Stimulated activated CD8-positive, alpha-beta memory T cell treated with anti-CD3 and anti-CD28 coated beads, Interleukin-12 subunit alpha, Interleukin-12 subunit beta, amount 100 ng/mL, for 1 hour (primary cell): ENCODE measurements around the gene CNMD.

Experiments used
- DNase-seq: peaks from one replicate; pipeline ENCODE4 v3.0.0-alpha.2; 2020; ENCODE audit warnings: low read depth

Gene CNMD

DNA sequence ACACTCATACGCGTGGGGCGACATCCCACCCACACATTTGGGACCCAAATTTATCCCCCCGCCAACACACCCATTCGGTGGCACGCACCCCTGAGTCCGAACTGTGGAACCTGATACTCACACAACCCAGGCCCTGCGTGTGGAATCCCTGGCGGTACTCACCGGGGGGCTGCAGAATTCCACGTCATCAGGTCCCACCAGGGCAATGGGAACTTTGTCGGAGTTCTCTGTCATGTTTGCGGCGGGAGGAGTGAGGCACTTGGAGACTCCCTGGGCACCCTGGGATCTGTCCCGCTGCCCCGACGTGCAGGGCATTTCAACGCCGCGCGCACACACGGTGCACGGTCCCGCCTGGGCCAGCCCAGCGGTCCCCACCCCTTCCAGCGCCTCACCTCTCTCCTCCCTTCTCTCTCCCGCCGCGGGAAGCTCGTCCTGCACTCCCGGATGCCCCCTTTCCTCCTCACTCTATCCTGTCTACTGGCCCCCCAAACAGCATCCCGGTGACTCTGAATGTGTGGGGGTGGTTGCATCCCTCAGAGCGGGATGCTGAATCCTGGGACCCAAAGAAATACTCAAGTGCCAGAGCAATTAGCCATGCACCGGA, at the start of gene CNMD:
Gene CNMD (minus strand): TSS at position 353 of the 604 bp plus-strand sequence. CDS start 119 bp downstream, at position 234.
- no peak for DNase-seq

DNA sequence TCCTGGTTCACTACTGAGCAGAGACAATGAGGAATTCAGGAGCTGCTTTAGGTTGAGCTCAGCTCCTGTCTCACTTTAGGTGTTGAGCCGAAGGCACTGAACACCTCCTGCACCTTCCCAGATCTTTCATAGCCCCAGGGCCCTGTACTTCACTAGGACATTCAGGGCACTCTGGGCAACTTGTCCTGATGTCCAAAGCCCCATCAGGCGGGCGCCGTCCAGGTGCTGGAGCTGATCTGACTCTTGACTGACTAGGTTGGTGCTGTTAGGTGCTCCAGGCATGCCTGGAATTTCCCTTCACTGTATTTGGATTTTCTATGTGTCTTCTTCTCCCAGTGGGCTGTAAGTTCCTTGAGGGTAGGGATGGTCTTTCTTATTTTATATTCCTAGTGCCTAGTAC, 48.4 kb upstream of the CNMD start:
- DNase-seq = no peak

DNA sequence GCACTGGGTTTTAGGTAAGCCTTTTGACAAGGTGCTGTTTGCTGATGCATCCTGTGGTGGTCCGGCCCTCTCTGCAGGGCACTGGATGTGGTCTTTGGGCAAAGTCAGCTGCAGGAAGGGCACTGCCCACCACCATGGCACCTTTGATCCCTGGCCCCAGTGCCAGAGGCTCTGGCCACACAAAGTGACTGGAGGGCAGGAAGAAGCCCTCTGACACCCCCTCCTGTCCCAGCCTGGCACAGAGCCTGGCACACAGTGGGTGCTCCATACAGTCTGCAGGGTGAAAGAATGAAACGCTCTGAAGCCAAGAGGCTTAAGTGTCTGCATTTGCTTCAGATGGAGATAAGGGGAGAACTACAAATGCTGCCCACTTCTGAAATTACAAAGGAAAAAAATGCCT, 47.6 kb upstream of the CNMD start:
- DNase-seq = no peak

DNA sequence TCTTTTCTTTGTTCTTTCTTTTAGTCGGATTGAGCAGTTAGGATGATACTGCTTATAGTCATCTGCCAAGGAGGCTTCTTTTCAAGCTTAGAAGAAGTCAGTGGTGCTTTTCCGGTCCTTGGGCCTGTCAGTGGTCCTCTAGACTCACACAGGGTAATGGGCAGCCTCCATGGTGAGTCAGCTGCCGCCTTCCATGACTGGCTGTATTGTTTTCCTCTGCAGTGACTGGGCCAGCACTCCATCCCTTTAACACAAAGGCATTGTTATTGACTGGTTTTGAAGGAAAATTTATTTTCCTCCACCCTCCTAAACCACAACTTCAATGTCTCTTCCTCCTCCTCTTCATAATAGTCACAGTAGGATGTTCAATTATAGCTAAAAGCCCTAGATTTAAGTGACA, 47.1 kb upstream of the CNMD start:
- DNase-seq = no peak

DNA sequence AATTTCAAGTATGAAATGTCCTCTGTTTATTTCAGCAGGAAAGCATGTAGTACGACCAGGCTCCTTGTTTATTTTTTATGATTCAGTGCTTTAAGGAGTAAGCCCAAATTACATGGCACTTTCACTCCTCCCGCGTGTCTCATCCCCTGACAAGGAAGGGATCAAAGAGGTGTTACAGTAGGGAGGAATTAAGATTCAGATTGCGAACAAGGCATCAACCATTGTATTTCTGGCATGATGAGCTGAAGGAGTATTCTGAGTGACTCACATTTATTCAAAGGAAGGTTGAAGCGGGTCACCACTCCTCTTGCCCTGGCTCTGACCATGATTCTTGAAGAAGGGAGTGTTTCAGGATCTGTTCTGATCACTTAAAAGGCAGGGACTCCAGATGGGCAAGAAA, 46.1 kb upstream of the CNMD start:
- no peak for DNase-seq

DNA sequence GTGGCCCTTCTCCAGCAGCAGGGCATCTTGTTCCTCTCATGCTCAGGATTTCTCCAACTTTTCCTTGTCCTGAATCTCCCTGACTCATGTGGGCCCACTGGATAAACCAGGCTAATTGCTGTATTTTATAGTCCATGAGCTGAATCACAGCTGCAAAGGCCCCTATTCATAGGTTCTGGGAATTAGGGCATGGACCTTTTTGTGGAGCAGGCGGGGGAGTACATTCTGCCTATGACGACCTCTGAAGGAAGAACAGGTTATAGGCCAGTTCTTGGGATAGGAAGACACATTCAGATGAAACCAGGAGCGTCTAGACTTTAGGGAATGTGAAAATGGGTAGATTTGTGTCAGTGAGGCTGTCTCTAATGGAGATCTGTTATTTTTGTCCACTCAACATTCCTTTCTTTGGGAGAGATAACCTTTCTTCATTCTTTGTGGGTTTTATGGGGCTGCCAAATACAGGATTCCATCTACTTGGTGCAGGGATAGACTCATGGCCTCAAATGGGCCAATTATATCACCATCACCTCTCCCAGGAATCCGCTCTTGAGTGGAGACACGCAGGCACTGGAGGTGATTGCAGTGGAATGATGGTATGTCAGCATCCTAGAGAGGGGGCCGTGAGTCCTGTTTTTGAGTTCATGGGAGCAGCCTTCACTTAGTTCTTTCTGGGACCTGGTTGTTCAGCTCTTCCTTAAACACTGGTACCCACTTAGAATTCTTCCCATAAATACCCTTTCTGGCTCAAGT, 45.1 kb upstream of the CNMD start:
- DNase-seq = no peak

DNA sequence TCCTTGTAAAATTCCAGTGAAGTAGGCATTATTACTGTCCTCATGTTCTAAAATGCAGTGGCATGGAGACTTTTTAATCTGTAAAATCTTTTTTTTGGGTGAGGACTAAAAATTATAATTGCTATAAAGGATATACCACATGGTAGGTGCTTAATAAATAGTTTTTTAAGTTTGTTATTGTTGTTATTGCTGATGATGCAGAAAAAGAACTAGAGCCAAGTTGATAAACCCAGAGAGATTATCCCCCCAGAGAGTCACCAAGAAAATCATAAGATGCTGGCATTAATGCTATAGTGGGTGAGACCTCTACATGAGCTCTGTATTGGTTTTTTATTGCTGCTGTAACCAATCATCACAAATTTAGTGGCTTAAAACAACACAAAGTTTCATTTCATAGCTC, 44.3 kb upstream of the CNMD start:
- no peak for DNase-seq

DNA sequence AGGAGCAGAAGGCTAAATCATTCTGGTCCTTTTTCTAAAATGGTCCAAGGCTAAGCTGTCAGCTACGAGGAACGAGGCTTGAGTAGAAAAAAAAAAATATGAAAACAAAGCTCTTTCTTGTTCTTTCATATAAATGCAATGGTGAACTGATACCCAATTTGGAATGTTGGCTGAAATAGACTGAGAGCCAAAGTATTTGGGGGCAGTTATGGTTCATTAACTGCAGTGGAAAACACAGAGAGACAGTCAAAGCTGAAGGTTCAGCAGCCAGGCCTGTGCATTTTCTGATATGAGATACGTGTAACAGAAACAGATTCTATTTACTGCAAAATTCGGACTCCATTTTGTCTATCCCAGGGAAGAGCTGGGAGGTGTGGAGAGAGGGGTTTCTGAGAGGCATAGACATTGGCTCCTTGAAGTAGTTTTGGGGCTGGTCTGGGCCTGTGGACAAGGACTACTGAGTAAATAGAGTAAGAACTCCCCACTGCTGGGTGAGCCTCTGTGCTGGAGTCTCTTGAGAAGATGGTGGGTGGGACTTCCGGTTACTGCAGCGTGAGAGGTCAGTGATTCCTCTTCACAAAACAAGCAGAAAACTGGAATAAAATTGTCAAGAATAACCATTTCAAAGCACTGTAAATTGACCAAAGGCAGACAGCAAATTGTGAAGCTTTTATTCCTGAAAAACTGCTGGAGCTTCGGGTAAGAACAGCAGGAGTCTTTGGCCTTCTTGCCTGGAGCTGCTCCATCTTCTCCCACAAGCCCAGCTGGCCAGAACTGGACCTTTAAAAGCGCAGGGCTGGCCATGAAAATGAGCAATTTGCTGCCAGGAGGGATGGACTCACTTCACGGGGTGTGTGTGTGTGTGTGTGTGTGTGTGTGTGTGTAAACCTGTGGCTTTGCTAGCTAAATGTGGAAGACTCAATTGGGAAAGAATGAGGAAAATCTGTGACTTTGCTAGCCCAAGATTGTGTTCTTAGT, 43.1 kb upstream of the CNMD start:
- no peak for DNase-seq

DNA sequence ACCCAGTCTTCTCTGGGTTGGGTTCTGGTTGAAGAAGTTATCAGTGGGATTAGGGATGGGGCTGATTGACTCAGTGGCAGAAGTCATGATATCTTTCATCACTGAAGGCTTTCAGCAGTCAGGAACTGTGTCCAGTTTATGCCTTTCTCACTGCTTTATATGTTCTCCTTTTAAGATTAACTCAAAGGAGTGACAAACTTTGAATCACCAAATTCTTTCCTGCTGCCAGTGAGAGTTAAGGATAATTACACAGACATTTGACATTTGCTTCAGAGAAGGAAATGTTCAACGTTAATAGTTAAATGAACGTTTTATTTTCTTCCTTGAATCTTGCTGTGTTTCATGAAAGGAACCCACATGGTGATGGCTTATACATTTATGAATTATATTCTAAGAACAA, 41.0 kb upstream of the CNMD start:
- DNase-seq = no peak

DNA sequence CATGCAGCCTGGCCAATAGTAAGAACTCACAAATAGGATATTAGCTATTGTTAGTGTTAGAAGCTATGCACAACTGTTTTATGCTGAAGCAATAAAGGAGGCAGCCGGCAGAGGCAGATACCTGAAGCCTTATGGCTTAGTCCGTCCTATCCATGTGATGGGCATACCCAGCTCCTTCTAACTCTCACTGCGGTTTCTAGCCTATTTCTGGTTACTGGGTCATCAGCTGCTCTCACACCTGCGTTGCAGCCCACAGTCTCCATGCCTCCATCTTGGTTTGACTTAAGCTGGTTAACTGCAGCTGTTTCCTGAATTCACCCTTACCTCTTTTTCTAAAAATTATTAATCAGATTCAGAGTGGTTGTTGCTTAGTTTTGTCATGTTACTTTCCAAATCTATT, 40.5 kb upstream of the CNMD start:
- no peak for DNase-seq

DNA sequence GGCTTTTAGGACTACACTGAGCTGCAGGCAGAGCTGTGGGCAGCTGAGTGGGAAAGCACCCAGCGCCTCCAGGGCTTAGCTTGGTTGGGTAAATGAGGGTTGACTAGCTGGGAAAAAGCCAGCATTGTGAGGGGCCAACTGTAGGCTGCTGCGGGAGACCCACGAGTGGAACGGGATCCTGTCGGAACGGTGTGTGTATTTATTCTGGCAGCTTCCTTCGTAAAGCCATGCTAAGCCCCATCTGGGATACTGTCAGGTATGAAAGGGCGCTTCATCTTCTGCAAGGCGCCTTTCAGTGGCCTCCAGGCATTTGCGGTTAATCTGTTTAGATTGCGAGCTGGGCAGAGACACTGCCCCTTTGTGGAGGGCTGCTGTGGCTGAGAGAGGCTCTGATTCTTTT, 39.5 kb upstream of the CNMD start:
- DNase-seq = no peak

DNA sequence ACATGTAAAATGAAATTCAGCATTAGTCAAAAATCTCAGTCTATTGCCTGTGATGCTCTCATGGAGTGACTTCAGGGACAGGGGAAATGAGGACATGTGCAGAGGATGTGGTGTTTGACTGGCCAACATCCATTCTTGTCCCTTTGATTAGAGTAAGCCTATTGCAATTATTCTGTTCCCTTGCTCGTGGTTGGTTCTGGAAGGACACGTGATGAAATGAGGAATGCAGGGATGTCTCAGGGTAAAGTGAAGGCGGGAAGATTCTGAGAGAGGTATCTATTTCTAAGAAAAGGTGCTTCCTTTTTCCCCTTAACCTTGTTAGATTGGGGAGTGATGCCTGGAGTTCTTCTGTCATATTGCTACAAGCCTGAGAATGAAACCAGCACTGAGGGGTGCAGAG, 37.1 kb upstream of the CNMD start:
- no peak for DNase-seq

DNA sequence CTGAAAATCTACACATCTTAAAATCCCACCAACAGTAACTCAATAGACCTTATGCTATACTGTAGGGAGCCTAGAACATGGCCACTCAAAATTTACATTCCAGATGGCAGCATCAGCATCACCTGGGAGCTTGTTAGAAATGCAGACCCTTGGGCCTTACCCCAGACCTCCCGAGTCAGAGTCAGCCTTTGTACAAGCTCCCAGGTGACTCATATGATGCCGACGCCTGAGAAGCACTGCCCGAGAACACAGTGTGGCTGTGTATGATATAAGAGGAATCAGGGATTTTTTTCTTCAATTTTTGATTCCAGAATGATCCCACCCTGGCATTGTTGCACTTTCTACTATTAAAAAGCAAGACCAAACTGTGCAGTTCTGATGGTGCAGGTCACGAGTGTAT, 35.9 kb upstream of the CNMD start:
- DNase-seq = no peak

DNA sequence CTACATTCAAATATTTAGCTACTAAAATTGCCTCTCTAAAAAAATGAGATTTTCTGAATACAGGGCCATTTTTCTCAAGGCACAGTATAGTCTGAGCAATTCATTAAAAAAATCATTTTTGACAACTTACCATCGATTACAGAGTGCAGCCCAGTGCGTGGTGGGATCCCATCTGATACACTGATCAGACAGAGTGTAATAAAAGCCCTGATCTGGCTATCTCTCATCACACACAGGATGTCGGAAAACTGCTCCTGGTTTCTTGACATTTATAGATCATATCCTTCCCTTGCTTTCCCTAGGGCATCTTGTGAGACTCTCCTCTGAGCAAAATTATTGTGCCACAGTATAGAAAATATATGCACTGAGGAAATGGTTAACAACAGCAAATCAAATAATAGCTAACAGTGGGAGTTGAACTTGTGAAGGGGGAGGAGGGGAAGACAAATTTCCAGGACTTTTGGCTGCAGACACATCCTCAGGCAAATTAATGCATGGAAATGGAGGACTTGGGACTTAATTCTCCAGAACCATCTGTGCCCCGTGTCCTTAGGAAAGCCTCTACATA, 28.4 kb upstream of the CNMD start:
- no peak for DNase-seq

DNA sequence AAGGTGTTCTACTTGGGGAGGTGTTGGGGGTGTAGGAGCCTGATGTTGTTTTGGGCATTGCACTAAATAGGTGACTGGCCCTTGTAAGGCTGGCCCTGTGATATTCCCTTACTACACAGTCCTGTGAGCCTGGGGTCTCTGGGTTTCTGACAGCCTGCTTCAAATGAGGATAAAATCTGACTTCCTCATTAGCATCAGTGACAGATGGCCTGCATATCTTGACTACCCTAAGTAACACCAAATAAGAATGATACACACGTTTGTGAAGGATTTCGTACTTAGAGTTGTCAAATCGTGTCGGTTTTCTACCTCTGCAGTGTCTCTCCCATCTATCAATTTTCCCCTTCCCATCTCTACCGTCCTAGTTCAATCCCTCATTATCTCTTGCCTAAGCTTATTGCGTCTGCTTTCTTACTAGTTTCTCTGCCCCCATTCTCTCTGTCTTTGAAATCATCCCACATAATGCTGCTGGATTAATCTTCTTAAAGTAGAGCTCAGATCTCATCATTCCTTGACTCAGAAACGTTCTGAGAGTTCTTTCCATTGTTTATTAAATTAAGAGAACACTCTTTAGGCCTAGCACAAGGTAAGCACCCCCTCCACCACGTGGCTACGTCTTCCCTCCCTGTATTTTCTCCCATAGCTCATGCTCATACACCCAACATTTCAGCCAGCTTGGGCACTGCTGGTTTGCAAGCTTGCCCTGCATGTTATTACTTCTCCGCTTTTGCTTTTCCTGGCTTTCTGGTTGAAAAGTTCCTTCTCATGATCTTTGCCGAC, 26.2 kb upstream of the CNMD start:
- no peak for DNase-seq

DNA sequence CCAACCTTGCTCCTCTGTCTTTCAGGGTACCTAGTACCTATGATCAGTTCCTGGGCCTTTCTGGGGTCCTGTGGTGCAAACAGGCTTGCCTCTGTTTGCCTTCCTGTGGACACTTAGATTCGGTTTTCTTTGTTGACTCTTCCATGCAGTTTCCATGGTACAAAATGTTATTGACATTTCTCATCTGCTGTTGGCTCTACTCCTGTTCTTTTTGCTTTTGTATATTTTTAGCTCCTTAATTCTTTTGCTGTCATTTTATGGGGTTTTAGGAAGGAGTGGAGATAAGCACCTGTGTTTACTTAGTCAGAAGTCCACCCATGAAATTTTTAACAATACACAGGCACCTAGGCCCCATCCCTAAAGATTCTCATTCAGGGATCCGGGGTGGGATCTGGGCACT, 20.5 kb upstream of the CNMD start:
- DNase-seq = no peak

DNA sequence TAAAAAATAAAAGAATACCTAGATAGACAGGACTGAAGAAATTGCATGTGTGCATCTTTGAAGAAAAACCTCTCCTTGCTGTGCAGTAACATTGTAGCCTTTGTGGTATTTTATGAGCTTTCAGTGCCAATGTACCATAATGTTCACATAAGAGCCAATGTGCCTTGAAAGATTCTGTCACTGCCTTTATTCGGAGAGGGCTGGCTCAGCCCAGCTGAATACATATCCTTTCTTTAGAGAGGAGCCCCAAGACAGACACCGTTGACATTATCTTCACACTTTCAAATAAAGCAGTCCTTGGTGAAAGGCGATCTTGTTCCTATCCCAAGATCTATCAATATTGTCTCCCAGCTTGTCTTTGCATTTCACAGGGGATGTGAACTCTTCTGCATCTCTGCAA, 18.5 kb upstream of the CNMD start:
- DNase-seq = no peak

DNA sequence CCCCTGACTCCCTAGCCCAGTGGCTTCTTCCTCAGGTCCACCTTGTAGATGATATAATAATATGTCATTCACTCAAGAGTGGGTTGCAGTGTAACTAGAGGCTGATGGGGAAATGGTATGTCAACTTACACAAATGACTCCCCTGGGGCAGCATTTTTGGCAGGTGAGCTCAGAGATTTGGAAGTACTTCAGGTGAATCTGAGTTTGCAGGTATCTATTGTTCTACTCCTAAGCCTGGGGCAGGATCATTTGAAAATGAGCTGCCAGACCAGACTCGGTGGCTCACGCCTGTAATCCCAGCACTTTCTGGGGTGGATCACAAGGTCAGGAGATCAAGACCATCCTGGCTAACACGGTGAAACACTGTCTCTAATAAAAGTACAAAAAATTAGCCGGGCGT, 11.6 kb upstream of the CNMD start:
- no peak for DNase-seq

DNA sequence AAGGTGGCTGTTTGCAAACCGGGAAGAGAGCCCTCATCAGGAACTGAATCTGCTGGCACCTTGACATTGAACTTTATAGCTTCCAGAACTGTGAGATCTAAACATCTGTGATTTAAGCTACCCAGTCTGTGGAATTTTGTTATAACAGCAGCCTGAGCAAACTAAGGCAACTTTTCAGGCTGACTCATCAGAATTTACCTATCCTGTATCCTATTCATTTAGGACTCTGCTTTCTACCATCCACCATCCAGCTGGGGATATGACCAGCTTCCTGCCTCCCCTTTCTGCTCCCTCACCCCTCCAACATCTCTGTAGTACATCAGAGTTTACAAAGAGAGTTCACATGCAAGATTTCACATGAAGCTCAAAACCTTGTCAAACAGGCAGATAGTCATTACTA, 11.1 kb upstream of the CNMD start:
- DNase-seq = no peak

DNA sequence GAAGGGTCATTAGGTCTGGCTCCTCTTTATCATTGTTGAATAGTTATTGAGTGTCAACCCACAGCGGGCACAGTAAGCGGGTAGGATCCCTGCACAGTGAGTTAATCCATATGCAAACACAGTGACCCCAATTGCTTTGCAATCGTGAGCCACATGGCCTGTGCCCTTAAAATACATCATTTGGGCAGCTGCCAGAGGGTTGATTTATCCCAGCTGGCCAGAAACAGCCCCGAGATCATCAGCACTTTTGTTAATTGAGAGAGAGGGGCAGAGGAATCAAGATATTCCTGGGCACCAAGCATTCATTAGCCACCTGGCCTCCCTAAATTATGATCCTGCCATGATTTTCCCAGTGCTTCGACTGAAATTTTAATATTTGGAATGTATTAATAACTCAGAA, 9.8 kb upstream of the CNMD start:
- DNase-seq = no peak

DNA sequence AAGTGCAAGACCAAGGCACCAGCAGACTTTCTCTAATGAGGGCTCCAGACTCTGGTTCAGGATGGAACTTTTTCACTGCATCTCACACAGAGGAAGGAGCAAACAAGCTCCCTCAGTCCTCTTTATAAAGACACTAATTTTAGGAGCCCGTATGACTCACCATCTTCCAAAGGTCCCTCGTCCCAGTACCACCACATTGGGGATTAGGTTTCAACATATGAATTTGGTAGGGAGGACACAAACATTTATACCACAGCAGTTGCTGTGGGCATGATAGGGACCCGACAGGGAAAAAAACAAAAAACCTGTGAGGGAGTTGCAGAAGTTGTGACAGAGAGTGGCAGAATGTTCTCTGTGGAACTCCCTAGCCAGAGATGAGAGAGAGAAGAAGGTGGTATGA, 6.5 kb upstream of the CNMD start:
- no peak for DNase-seq

DNA sequence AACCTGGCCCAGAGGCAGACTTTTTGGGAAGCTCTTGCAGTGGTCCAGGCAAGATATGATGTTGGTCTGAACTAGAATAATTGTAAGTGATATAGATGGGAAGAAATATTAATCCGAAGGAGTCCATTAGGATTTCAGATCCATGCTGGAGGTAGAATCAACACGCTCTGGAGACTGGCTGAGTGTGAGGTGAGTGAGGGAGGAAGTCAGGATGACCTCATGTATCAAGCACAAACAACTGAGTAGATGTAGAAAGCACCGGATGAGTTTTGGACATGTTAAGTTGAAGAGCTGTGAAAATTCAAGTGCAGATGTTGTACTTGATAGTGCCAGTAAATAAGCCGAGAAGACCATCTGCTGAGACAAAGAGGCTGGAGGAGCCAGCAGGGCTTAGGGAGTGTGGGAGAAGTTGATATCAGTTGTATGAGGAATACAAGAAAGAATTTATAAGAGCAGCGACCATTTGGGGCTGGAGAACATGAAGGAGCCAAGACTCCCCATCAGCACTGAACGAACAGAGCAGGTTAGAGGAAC, 5.3 kb upstream of the CNMD start:
- DNase-seq = no peak
